Endothelial cell of umbilical vein (primary cell): Measurements from ENCODE around the gene GEMIN4. TPM values are rescaled to one million over a fixed set of nuclear protein-coding genes. Genes with fewer than 3 reads are reported as not detected.
A peak's percentile ranks its signal among the peaks of the same experiment; 100 is the strongest.

Source experiments
- BruUV-seq: library from RNA; stranded (reverse); fragments of 400-500 nt; replicated peaks from 2 replicates; lab custom pipeline; 2021; lab: Mats Ljungman, UMichigan
- CTCF ChIA-PET: fragments of 300-600, 350-600 bp; sonication (Branson Sonifier 250); formaldehyde crosslinking; loops from one replicate; lab custom pipeline; 2021; ENCODE audit warnings: antibody characterized with exemption, inconsistent platforms; lab: Charles Lee
- POLR2A ChIA-PET: fragments of 300-600, 350-600 bp; sonication (Branson Sonifier 250); formaldehyde crosslinking; loops from one replicate; lab custom pipeline; 2021; ENCODE audit warnings: antibody characterized with exemption, inconsistent platforms; lab: Charles Lee
- DNase-seq: peaks from one replicate; pipeline ENCODE4 v3.0.0-alpha.2; 2011; ENCODE audit warnings: low read depth, low spot score
- FAIRE-seq: peaks from 2 replicates; lab custom pipeline; 2011; peaks lifted over from hg19 to GRCh38; lab: Jason Lieb, UNC
- H2AFZ ChIP-seq: 2 replicates; pipeline ENCODE4 v1.6.0; 2012; ENCODE audit warnings: low read depth, low read length, control low read depth, inconsistent platforms
- H3K27ac ChIP-seq: 2 replicates; pipeline ENCODE4 v1.5.1; 2011; ENCODE audit warnings: low read depth, mild to moderate bottlenecking, control low read depth, low read length, moderate library complexity; ENCODE audit not compliant: insufficient read depth
- H3K27me3 ChIP-seq, 2 experiments: 2 replicates each; pipeline versions ENCODE4 v1.6.0 to v1.6.1; 2011; ENCODE audit warnings: low read length in 2 of 2, mixed read lengths in 1 of 2; ENCODE audit not compliant: control insufficient read depth in 2 of 2, insufficient read depth in 2 of 2
- H3K36me3 ChIP-seq, 2 experiments: 2 replicates in 1 of 2; 3 replicates in 1 of 2; pipeline ENCODE4 v1.5.1; 2011; ENCODE audit warnings: low read length in 2 of 2, mild to moderate bottlenecking in 1 of 2, moderate library complexity in 1 of 2; ENCODE audit not compliant: control insufficient read depth in 2 of 2, insufficient read depth in 2 of 2; ENCODE audit errors: extremely low read depth in 1 of 2
- H3K4me1 ChIP-seq: 3 replicates; pipeline ENCODE4 v1.5.1; 2011; ENCODE audit warnings: mild to moderate bottlenecking, low read length; ENCODE audit not compliant: control insufficient read depth, insufficient read depth; ENCODE audit errors: extremely low read depth
- H3K4me2 ChIP-seq: 2 replicates; pipeline ENCODE4 v1.6.1; 2011; ENCODE audit warnings: low read length, control low read depth, mixed read lengths; ENCODE audit not compliant: insufficient read depth
- H3K4me3 ChIP-seq, 3 experiments: fragments of 200-600 bp in 1 of 3; sonication (generic), shearing (Covaris generic) in 1 of 3; replicated peaks in 1 of 3; 2 replicates each; pipeline ENCODE4 v1.5.1; 2011 to 2016; ENCODE audit warnings: control low read depth in 3 of 3, low read length in 3 of 3, mild to moderate bottlenecking in 2 of 3, inconsistent platforms in 1 of 3, low read depth in 1 of 3, moderate library complexity in 1 of 3; ENCODE audit not compliant: insufficient read depth in 1 of 3
- H3K79me2 ChIP-seq: 2 replicates; pipeline ENCODE4 v1.6.0; 2012; ENCODE audit warnings: low read length, inconsistent platforms; ENCODE audit not compliant: control insufficient read depth, insufficient read depth
- H3K9ac ChIP-seq: replicated peaks from 2 replicates; pipeline ENCODE3; 2011; ENCODE audit warnings: low read length, control low read depth; ENCODE audit not compliant: insufficient read depth; ENCODE audit errors: extremely low read depth
- H3K9me1 ChIP-seq: replicated peaks from 3 replicates; pipeline ENCODE4 v1.6.0; 2011; ENCODE audit warnings: mild to moderate bottlenecking, low read length; ENCODE audit not compliant: control insufficient read depth, insufficient read depth; ENCODE audit errors: extremely low read depth
- H3K9me3 ChIP-seq: replicated peaks from 2 replicates; pipeline ENCODE4 v1.5.1; 2012; ENCODE audit warnings: low read length, inconsistent platforms; ENCODE audit not compliant: control insufficient read depth, insufficient read depth
- H4K20me1 ChIP-seq: replicated peaks from 2 replicates; pipeline ENCODE3; 2011; ENCODE audit warnings: mild to moderate bottlenecking, low read length; ENCODE audit not compliant: control insufficient read depth, insufficient read depth; ENCODE audit errors: extremely low read depth
- CTCF ChIP-seq, 2 donors: IDR thresholded peaks; 1 replicate in 1 of 2; 2 replicates in 1 of 2; pipeline ENCODE4 v1.5.1; 2011; ENCODE audit warnings: low read length in 2 of 2, mild to moderate bottlenecking in 2 of 2, moderate library complexity in 2 of 2, control low read depth in 1 of 2, inconsistent platforms in 1 of 2, low read depth in 1 of 2; ENCODE audit not compliant: insufficient read depth in 1 of 2; ENCODE audit errors: extremely low read depth in 1 of 2
- FOS ChIP-seq: IDR thresholded peaks from 2 replicates; pipeline ENCODE4 v1.6.1; 2011; ENCODE audit warnings: mild to moderate bottlenecking, low read length, moderate library complexity, borderline replicate concordance; ENCODE audit not compliant: insufficient read depth
- GATA2 ChIP-seq: IDR thresholded peaks from 2 replicates; pipeline ENCODE4 v1.7.0; 2011; ENCODE audit warnings: low read depth, mild to moderate bottlenecking, moderate library complexity, mixed read lengths, low read length; ENCODE audit not compliant: insufficient read length, insufficient read depth
- JUN ChIP-seq: IDR thresholded peaks from 2 replicates; pipeline ENCODE4 v1.6.1; 2011; ENCODE audit warnings: borderline replicate concordance, low read depth; ENCODE audit not compliant: insufficient read length, insufficient read depth
- POLR2A ChIP-seq: IDR thresholded peaks from 2 replicates; pipeline ENCODE4 v1.6.1; 2012; ENCODE audit warnings: low read depth, mild to moderate bottlenecking, control low read depth, low read length
- POLR2AphosphoS5 ChIP-seq: IDR thresholded peaks from 2 replicates; pipeline ENCODE4 v1.6.1; 2012; ENCODE audit warnings: low read depth, mild to moderate bottlenecking, control low read depth, low read length, moderate library complexity; ENCODE audit not compliant: insufficient read depth
- dilution Hi-C: fragments of 300-500 bp; cut with MboI; formaldehyde crosslinking; loops from one replicate; pipeline ENCODE4 v1.15.0; 2019; ENCODE audit warnings: low sequenced_read_pairs; ENCODE audit not compliant: extremely low pct_ligation_motif_present
- intact Hi-C: fragments of 100-400 bp; cut with micrococcal nuclease; formaldehyde crosslinking; loops from one replicate; pipeline ENCODE4 v1.10.0; 2022
- polyA plus RNA-seq, 4 experiments: library from polyadenylated mRNA; depleted of rRNA in 3 of 4; stranded (reverse) in 3 of 4; unstranded in 1 of 4; fragments of >200 nt; gene quantifications; 2 replicates each; pipeline versions ENCODE4 v1.2.1 to v1.2.3, GENCODE V29; 2011 to 2012; ENCODE audit warnings: missing spikeins in 1 of 4
- total RNA-seq: library from RNA; stranded (reverse); gene quantifications from 2 replicates; pipeline ENCODE4 v1.2.3, GENCODE V29; 2021

The GEMIN4 gene
- total and polyA plus RNA-seq, 2 donors (not counting 3 experiments of a cell fraction or from before 2014, with no cell fraction given), result 23.5 to 29.9 TPM

- peaks cover 32% of the 10 kb centered on the region for H3K79me2 ChIP-seq
- POLR2A ChIA-PET, result no interaction called here
Measured at GRCh38 chr17:732067-732901, 19.8 kb downstream of the GEMIN4 start, which contains the start of gene TLCD3A. TSS of gene TLCD3A (plus strand) at chr17:732596. CDS start at chr17:732648, 52 bp downstream.

More at GRCh38 chr17:732067-732901, 19.8 kb downstream of the GEMIN4 start, which contains the start of gene TLCD3A:
- dilution Hi-C loops, result no loop called here
- H4K20me1 ChIP-seq, result no peaks in the 10 kb centered on the region
- H3K27me3 ChIP-seq, result no peaks in the 10 kb centered on the region
- H3K27ac ChIP-seq, result peak within 1 kb of the TSS; percentile 59
- TF ChIP-seq CTCF (IDR thresholded peaks at IDR 0.05; ENCODE audit: extremely low read depth in 1 of 2, insufficient read depth in 1 of 2, low read depth in 1 of 2, low read length in 2 of 2), result no peak
- no peak for TF ChIP-seq GATA2
- TF ChIP-seq POLR2AphosphoS5, result peak; percentile 59
- TF ChIP-seq JUN, result no peak
- TF ChIP-seq POLR2A, result peak; percentile 56
- no peak for TF ChIP-seq FOS
- CTCF ChIA-PET, result interaction anchor here (0.6 to 1.7 kb wide), 4 partner anchors 13 to 320 kb away, joined by 3 to 8 read pairs (median 6); partner anchors contain the start of gene NXN
- no peak for FAIRE-seq
- H3K9me3 ChIP-seq, result no peaks in the 10 kb centered on the region
- DNase-seq, result peak; percentile 35
- H2AFZ ChIP-seq, result peak within 1 kb of the TSS; percentile 82
- H3K4me2 ChIP-seq, result peak within 1 kb of the TSS; percentile 98
- peak within 1 kb of the TSS; percentile 76 for H3K9ac ChIP-seq
- H3K9me1 ChIP-seq, result no peaks in the 10 kb centered on the region
- peak within 1 kb of the TSS; percentile 87 to 98 (median 91) for H3K4me3 ChIP-seq
- no peaks in the 10 kb centered on the region for H3K36me3 ChIP-seq
- BruUV-seq, result no TSS peak
- H3K4me1 ChIP-seq, result peaks cover 15% of the 10 kb centered on the region
- intact Hi-C loops, result no loop called here
